Uterus (tissue), 2 donors: ENCODE data around the gene HTD2.
"Not testable (repeated sequence)": the region's sequence is repeated elsewhere in the genome, so short reads cannot be mapped to it uniquely, and the experiment has no call there.

Experiments used
- POLR2A ChIP-seq, 2 donors: fragments of 450-650 bp; IDR thresholded peaks; one replicate each; pipeline ENCODE4 v1.6.1; 2016; ENCODE audit warnings: antibody characterized with exemption in 2 of 2, mild to moderate bottlenecking in 1 of 2, moderate library complexity in 1 of 2
- TF ChIP-seq, protein P1 (sequence below), 4 experiments: fragments of 200-600 bp in 2 of 4; fragments of 450-650 bp in 2 of 4; sonication (generic) in 2 of 4; IDR thresholded peaks; one replicate each; pipeline ENCODE4 v1.5.1; 2016 to 2019; ENCODE audit warnings: antibody characterized with exemption in 4 of 4, mild to moderate bottlenecking in 2 of 4, moderate library complexity in 1 of 4

DNA sequence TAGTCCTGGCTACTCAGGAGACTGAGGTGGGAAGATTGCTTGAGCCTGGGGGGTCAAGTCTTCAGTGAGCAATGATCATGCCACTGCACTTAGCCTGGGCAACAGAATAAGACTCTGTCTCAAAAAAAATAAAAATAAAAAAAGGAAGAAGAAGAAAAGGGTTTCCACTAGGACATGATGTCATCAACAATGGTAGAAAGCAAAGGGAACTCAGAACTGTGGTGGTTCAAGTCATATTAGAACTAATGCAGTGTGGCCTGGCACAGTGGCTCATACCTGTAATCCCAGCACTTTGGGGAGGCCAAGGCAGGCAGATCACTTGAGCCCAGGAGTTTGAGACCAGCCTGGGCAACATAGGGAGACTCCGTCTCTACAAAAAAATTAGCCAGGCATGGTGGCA lies 38.8 kb upstream of the HTD2 start:
- TF ChIP-seq, protein P1, sequence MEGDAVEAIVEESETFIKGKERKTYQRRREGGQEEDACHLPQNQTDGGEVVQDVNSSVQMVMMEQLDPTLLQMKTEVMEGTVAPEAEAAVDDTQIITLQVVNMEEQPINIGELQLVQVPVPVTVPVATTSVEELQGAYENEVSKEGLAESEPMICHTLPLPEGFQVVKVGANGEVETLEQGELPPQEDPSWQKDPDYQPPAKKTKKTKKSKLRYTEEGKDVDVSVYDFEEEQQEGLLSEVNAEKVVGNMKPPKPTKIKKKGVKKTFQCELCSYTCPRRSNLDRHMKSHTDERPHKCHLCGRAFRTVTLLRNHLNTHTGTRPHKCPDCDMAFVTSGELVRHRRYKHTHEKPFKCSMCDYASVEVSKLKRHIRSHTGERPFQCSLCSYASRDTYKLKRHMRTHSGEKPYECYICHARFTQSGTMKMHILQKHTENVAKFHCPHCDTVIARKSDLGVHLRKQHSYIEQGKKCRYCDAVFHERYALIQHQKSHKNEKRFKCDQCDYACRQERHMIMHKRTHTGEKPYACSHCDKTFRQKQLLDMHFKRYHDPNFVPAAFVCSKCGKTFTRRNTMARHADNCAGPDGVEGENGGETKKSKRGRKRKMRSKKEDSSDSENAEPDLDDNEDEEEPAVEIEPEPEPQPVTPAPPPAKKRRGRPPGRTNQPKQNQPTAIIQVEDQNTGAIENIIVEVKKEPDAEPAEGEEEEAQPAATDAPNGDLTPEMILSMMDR (IDR thresholded peaks at IDR 0.05): not testable (repeated sequence)
- not testable (repeated sequence) for TF ChIP-seq POLR2A (IDR thresholded peaks at IDR 0.05)
